Measurements from ENCODE around the gene CAMKK2.
A peak's percentile ranks its signal among the peaks of the same experiment; 100 is the strongest.
"Not testable (repeated sequence)": the region's sequence is repeated elsewhere in the genome, so short reads cannot be mapped to it uniquely, and the experiment has no call there.

CAMKK2 gene

GRCh38 chr12:121296618-121297434, at the start of gene CAMKK2:
Gene CAMKK2, minus strand, starts transcription at chr12:121296709. Its CDS starts 22,183 bp downstream, at chr12:121274526.
- peak; percentile 93 for DNase-seq

- no peak for DNase-seq
These were observed 48.8 kb upstream of the CAMKK2 start for GRCh38 chr12:121345151-121345815.

GRCh38 chr12:121344506-121344905, 48.0 kb upstream of the CAMKK2 start:
- no peak for DNase-seq

- no peak for DNase-seq
These were observed 40.9 kb upstream of the CAMKK2 start for GRCh38 chr12:121337416-121337815.

- no peak for DNase-seq
These were observed 38.2 kb upstream of the CAMKK2 start for GRCh38 chr12:121334513-121335343.

GRCh38 chr12:121333747-121334146, 37.2 kb upstream of the CAMKK2 start:
- DNase-seq: no peak

- no peak for DNase-seq
These were observed 34.7 kb upstream of the CAMKK2 start for GRCh38 chr12:121331248-121331647.

- DNase-seq: no peak
These were observed 34.2 kb upstream of the CAMKK2 start for GRCh38 chr12:121330692-121331091.

GRCh38 chr12:121330195-121330594, 33.7 kb upstream of the CAMKK2 start:
- no peak for DNase-seq

- DNase-seq: no peak
These were observed 32.1 kb upstream of the CAMKK2 start for GRCh38 chr12:121328620-121329019.

- no peak for DNase-seq
These were observed 30.6 kb upstream of the CAMKK2 start for GRCh38 chr12:121326996-121327674.

GRCh38 chr12:121325922-121326396, 29.4 kb upstream of the CAMKK2 start:
- no peak for DNase-seq

- no peak for DNase-seq
These were observed 27.4 kb upstream of the CAMKK2 start for GRCh38 chr12:121323908-121324307.

GRCh38 chr12:121318121-121318520, 21.6 kb upstream of the CAMKK2 start:
- no peak for DNase-seq

GRCh38 chr12:121314431-121314830, 17.9 kb upstream of the CAMKK2 start:
- DNase-seq: no peak

- not testable (repeated sequence) for DNase-seq
These were observed 13.7 kb upstream of the CAMKK2 start for GRCh38 chr12:121310231-121310630.

GRCh38 chr12:121307397-121307796, 10.9 kb upstream of the CAMKK2 start:
- DNase-seq: not testable (repeated sequence)

- DNase-seq: no peak
These were observed 7.8 kb upstream of the CAMKK2 start for GRCh38 chr12:121304306-121304705.

- DNase-seq: no peak
These were observed 5.4 kb upstream of the CAMKK2 start for GRCh38 chr12:121301876-121302275.

- DNase-seq: no peak
These were observed 3.7 kb upstream of the CAMKK2 start for GRCh38 chr12:121300083-121300819.

- no peak for DNase-seq
These were observed 3.2 kb upstream of the CAMKK2 start for GRCh38 chr12:121299662-121300061.

GRCh38 chr12:121298411-121298810, 1.9 kb upstream of the CAMKK2 start:
- not testable (repeated sequence) for DNase-seq
